GM19467 (cell line): ENCODE results near the gene SLC39A7.
"Not testable (repeated sequence)": the region's sequence is repeated elsewhere in the genome, so short reads cannot be mapped to it uniquely, and the experiment has no call there.

Source experiments
- ATAC-seq: cut with Tn5 transposase; IDR thresholded peaks from one replicate; pipeline ENCODE4 v1.9.1; 2021; ENCODE audit warnings: mild to moderate bottlenecking, moderate library complexity; ENCODE audit not compliant: unreplicated experiment

Gene SLC39A7

GRCh38 chr6:33226503-33227120, 25.9 kb downstream of the SLC39A7 start:
- ATAC-seq: not testable (repeated sequence)

- no peak for ATAC-seq
These were observed 34.6 kb downstream of the SLC39A7 start for GRCh38 chr6:33235221-33235634.

GRCh38 chr6:33236328-33236727, 35.7 kb downstream of the SLC39A7 start:
- ATAC-seq: no peak

- ATAC-seq: no peak
These were observed 36.2 kb downstream of the SLC39A7 start for GRCh38 chr6:33236852-33237251.

GRCh38 chr6:33237741-33238140, 37.1 kb downstream of the SLC39A7 start:
- ATAC-seq: no peak

GRCh38 chr6:33241968-33242367, 41.3 kb downstream of the SLC39A7 start:
- no peak for ATAC-seq

- no peak for ATAC-seq
These were observed 42.8 kb downstream of the SLC39A7 start for GRCh38 chr6:33243476-33243875.

GRCh38 chr6:33247977-33248642, 47.4 kb downstream of the SLC39A7 start:
- ATAC-seq: no peak

GRCh38 chr6:33248643-33248931, 47.9 kb downstream of the SLC39A7 start:
- ATAC-seq: peak; percentile 0

GRCh38 chr6:33248932-33249731, 48.5 kb downstream of the SLC39A7 start:
- peak; percentile 86 for ATAC-seq

GRCh38 chr6:33249732-33250630, 49.3 kb downstream of the SLC39A7 start:
- ATAC-seq: no peak

GRCh38 chr6:33250731-33251130, 50.1 kb downstream of the SLC39A7 start:
- no peak for ATAC-seq

- no peak for ATAC-seq
These were observed 50.8 kb downstream of the SLC39A7 start for GRCh38 chr6:33251395-33252012.

- ATAC-seq: no peak
These were observed 52.1 kb downstream of the SLC39A7 start for GRCh38 chr6:33252759-33253158.
